OCI-M2 (cell line): Measurements from ENCODE around the gene TXNDC11.

ENCODE experiments used
- DNase-seq: peaks from one replicate; lab custom pipeline; 2025; ENCODE audit not compliant: unreplicated experiment; lab: John Stamatoyannopoulos, UW

Gene TXNDC11

DNA sequence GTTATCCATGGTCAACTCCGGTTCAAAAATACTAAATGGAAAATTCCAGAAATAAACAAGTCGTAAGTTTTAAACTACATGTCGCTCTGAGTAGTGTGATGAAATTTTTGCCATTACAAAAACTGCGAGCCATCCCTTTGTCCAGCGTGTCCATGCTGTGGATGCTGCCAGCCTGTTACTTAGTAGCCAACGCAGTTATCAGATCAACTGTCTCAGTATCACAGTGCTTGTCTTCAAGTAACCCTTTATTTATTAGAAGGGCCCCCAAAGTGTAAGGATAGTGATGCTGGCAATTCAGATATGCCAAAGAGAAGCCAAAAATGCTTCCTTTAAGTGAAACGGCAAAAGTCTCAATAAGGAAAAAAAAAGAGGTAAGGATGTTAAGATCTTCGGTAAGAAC, 50.5 kb downstream of the TXNDC11 start:
- no peak for DNase-seq

DNA sequence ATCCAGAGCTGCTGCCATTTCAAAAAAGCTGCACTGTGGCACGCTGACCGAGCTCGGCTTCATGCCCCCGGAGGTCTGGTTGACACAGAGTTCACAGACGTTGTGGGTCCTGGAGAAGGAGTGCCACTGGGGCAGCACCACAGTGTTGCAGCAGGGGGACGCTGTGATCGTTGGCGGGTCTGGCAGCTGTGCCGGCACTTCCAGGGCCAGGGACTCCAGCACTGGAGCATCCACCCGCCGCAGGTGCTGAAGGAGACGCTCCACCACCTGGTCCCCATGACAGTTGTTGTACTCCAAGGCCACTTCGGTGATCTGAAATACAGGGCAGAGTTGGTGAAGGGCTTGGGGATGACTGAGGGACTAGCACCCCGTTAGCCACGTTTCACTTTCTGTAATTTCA, 50.9 kb downstream of the TXNDC11 start:
- DNase-seq = no peak

DNA sequence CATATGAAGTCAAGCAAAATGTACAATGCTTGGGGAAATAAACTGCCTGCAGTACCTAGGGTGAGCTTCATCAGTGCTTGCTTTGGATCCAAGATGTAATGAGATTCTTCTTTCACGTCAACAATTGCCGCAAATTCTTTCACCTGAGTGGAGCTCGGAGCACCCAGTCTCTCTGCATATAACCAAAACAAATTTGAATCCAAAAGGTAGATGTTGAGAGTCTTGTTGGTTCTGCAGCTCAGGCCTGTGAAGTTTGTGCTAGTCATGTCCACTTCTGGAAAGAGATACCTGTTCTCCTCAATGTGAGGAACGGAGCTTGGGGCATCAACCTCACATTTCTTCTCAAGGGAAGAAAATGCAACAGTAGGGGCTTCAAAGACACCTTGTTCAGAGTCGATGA, 51.4 kb downstream of the TXNDC11 start:
- no peak for DNase-seq

DNA sequence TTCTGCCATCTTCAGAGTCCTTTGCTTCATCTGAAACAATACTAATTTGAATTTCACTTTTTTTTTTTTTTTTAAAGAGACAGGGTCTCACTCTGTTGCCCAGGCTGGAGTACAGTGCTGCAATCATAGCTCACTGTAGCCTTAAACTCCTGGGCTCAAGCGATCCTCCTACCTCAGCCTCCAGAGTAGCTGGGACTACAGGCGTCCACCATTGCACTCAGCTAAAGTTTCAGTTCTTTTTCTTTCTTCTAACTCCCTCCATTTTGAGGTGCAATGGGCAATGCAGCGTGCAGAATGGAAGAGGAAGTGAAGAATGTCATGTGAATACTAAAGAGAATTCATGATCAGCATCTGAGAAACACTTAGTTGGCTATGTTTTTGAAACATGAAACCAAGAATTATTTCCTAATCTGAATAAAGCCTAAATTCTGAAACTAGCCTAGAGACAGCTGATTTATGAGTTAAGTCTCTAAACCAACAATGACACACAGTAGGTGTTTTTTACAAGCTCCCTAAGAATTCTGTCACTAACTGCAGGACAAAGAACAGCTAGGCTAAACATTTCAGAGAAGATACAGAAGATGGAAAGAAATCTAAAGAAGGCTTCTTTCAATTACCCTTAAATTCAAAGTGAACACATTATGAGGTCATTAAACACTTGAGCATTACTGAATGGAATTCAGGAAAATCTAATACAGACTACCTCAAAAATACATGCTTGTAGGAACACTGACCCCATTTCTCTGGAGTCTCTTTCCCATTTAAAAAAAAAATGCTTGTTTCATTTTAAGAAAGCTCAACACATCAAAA, 53.4 kb downstream of the TXNDC11 start:
- DNase-seq = no peak

DNA sequence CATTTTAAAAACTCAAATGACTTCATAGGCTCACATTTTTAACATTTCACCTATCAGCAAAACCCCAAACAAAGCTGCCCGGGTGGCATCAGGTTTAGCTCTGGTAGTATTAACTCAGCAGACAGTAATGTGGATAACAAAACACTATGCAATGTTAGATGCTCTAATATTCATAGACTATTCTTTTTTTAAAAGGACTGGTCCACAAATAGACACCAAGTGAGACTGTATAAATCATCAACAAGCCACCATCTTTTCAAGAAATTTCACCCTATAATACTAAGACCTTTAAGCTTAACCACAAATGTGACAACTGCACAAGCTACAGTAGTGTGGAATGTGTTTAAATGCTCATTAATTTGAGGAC, 54.2 kb downstream of the TXNDC11 start:
- DNase-seq = no peak

DNA sequence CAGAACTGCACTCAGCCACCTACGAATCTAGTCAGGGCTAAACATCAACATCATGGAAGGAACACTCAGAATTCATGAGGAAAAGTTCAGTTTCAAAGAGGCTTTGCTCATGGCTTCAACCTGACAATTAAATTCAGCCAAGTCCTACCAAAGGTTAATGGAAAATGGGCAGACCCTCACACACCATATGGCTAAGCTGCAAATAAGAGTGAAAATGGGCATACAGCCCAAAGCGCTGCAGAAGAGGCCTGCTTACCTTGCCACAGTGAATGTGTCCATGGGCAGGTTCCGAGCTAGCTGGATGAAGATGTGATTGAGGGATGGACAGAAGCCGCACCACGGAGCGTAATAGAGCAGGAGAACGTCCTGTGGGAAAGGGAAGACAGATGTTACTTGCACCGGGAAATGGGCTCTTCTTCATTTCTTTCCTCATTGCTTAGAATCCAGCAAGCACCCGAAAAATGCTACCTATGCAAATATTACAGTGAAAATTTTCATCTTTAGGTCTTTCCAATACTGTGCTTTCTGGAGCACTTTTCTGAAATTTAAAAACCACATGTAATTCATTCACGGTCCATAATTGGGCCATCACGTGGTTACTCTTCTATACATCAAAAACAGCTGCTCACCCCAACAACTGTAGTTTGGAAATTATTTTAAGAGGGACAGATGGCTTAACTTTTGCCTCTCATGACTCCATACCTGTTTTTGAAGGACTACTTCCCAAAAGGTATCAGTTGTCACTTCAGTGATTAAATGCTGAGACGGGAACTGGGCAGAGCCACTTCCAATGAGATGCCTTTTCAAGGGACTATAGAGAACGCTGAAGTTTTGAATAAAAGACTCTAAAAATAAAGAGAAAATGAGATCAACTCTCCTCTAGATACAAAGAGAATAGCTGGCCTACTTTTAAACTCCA, 54.8 kb downstream of the TXNDC11 start:
- DNase-seq = no peak

DNA sequence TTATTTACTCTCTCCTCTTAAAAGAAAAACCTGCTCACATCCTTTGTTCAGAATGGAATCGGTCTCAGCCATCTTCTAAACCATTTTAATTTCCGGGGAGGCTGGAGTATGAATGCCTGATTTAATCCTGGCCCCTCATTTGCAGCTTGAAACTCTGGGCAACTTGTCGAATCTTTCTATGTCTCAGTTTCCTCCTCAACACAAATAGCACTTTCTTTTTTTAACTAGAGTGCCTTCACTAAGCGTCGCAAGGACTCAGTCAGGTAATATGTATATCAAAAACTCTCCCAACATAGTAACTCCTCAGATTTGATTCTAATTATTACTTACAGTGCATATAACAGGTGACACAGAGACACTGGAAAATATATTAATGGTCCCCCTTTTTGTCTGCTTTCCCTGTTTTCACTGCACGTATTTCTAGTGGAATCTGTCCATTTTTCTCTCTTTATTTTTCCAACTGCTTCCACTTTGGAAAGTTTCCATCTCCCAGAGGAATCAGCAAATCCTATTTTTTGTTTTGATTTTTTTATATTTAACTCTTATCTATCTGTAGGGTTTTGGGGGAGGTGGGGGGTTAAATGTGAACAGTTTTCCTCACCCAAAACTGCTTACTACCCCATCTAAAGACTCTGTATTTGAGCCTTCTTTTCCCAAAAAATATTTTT, 55.8 kb downstream of the TXNDC11 start:
- no peak for DNase-seq

DNA sequence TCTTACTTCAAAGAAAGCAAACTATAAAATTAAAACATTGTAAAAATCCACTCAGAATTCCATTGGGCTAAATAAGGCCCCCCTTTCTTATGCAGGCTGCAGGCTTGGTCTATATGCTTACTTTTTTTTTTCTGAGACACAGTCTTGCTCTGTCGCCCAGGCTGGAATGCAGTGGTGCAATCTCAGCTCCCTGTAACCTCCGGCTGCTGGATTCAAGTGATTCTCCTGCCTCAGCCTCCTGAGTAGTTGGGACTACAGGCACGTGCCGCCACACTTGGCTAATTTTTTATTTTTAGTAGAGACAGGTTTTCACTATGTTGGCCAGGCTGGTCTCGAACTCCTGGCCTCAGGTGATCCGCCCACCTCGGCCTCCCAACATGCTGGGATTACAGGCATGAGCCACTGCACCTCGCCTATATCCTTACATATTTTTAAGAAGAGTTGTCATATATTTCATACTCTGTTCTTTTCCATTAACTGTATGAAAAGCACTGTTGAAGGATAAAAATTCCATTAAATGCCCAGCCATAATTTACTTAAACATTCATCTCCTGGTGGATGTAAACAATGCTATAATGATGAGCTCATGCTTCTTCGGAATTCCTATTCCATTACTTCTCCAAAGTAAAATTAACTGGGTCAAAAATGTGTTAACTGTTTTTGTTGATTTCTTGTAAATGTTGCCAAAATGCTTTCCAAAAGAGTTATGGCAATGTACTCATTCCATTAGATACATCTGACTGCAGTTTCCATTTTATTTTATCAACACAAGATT, 56.6 kb downstream of the TXNDC11 start:
- no peak for DNase-seq

DNA sequence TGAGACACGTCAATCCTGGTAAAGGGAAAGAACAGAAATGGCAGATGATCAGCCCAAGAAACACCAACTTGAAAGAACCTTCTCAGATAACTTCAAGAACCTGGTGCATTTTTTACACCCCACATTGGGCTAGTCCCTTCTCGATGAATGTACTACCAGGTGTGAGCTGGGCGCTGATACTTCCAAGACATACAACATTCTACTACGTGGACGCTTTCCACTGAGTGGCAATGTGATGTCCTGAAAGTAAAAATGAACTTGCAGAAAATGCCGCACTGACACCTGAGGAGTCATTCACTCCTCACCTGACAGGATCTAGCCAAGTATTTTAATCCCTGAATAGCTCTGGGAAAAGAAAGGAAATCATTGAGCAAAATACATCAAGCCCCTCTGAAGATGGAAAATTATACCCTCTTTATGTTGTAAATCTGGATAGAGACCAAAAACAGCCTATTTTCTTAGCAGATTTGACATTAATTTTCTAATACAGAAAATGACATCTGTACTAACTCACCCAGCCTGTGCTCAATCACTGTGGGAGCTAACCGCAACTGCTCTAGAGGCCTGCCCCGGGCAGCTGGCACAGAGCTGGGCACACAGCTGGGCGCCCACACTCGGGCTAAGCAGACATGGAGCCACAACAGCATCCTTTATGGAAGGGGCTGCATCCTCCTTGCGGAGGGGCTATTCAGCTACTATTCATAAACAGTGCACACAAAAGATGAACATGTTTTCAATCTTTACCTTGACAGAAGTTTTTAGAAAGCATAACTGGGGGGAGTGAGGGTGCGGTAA, 58.2 kb downstream of the TXNDC11 start:
- DNase-seq = no peak

DNA sequence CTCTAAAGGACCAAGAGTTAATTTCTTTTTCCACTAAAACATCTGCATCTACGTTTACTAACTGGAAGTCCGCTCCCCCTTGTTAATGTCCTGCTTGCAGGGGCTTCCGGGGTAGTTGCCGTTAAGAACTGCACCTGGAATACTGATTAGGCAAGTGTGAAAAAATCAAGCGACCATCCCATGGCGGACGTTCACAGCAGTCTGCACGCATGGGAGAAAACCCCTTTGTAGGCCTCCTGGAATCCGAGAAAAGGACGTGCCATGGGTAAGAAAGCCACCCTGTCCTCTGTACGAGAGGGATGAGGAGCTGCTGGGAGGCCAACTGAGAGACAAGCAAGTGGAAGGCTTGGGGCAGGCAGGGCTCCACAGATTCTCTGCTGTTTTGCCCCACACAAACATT, 59.5 kb downstream of the TXNDC11 start:
- DNase-seq = no peak

DNA sequence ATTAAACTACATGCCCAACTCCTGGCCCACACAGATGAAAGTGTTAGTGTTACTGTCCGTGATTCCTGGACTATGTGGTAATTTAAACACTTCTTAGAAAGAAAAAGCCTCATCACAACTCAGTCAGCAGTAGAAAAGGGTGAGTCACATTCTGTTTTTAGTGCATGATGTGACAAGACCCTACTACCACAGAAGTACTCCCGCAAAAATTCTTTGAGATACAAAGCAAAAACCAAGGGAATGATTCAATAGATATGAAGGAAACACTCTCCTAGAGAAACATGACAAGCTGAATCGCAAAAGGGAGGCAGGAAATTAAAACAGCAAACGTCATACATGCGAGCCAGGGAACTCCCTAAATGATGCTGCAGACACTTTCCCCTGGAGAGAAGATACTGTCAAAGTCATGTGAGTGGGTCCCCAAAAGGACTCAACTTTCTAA, 60.0 kb downstream of the TXNDC11 start:
- DNase-seq = no peak

DNA sequence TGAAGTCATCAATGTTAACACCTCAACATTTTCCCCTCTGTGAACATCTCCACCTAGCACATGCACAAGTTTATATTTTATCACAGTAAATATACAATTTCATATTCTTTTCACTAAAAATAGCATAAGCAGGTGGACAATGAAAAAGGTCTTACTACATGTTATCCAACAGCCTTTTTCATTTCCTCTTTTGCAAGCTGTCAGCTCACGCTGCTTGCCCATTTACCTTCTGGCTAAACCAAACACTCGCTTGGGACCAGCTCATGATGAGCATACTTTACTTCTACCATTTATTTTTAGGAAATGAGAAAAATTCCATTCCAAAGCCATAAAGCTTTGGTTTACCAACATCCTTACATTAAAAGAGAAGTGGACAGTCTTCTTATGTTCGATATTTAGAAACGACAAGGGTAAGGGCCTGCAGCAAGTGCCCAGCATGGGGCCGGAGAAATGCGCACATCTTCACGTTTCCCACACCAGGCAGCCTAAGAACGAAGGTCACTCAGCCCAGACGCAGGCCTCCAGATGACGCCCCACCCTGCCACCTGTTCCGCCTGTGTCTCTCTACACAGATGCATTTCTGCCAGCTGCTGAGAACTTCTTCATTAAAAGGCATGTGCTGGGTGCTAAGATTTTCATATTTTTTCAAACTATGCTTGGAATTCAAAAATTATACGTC, 60.5 kb downstream of the TXNDC11 start:
- no peak for DNase-seq

DNA sequence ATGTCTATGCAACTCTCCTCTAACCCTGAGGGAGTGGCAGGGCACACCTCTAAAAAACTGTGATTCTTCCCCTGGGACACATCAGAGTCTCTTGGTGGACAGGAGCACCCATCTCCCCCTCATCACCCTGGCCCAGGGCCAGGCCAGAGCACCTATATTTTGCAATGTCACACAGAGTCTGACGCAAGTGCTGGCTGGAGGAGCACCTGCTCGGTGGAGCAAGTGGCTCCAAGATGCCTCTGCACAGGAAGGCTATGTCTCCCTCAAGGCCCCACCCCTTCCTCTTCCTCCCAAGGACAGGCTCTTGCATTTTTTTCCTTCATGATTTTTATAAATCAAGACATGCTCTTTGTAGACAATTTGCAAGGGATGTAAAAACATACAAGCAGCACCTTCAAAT, 61.1 kb downstream of the TXNDC11 start:
- DNase-seq = no peak

DNA sequence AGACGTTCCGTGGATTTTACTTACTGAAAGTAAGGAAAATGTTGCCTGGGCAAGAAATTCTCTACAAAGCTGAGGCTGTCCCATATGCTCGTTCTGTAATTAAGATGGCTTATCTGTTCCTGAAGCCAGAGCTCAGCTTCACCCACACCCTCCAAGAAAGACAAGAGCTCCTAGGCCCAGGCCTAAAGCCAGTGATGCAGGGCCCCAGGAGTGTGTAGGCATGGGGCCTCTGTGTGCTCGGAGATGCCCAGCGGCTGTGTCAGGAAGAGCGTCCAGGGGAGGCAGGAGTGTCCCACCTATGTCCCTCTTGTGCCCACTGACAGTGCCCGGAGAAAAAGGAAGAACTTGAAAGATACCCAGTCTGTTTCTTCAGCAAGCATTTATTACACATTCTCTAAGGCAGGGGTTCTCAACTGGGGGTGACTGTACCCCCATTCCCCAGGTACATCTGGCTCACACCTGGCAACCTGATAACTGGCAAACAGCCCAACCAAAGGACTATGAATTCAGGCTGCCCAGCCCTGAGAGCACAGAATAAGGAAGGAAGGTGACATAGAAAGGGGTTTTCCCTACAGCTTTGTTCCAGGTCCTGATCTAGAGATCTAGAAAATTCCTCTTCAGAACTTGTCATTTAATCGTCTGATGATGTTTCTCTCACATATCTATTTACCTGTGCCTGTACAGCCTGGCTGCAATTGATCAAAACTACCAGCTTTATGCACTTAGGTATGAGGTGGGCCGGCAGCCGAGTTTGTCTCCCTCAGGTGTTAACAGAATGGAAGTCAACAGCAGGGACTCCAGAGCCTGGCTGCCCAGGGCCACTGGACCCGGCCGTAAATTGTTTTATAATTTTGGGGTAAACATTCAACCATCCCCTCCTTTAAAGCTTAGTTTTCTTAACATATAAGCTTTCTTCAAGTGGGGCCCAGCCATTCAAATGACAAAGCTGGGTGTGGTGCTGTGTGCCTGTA, 62.4 kb downstream of the TXNDC11 start:
- no peak for DNase-seq

DNA sequence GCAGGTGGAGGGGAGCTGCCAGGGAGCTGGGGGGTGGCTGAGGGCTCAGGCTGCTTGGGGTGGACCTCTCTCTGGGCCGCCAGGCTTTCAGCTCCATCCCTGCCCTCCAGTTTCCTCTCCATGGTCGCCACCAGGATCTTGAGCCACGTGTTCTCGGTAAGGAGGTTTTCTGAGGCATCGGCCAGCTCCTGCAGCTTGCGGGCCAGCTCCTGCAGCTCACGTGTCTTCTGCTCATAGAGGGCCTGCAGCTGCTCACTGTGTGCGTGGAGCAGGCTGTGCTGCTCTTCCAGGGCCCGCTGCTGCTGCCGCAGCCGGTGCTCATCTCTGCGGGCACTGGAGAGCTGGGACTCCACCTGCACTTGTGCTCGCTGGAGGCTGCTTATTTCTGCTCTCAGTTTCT, 63.4 kb downstream of the TXNDC11 start:
- DNase-seq = no peak

DNA sequence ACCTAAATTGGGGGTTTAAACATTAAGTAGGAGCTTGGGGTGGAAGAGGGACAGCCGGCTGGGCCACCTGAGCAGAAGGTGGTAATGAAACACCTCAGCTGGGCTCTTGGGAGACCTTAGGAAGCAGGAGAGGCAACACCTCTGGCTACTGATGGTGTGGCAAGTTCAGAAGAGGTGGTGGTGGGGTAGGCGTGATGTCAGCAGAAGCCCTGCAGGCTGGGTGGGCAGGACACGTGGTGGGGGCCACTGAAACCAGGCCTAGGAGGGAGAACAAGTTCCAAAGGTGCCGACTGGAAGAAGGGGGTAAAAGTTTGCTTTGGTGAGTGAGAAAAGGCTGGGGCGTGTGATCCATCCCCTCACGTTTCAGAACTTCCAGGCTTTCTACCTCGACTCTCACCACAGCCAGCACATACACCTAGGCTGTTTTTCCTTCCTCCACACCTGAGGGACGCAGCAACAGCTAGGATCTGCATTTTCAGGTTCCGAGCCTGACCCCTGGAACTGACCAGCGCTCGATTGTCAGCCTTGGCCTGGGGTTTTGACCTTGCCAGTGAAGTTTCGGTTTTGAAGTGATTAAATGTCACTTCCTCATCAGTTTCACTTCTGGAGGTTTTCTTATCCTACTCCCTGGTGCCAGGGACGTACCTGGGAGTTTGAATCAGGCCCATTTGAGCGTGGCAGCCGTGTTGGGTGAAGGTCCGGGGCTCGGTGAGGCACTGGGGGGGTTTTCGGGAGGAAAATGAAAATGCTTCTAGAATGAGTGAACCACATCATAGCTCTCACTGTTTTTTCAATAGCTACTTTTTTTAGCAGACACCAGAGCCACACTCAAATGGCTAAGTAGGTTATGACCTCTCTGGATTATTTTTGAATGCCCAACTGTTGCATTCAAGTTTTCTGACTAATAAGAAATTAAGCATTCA, 64.4 kb downstream of the TXNDC11 start:
- no peak for DNase-seq

DNA sequence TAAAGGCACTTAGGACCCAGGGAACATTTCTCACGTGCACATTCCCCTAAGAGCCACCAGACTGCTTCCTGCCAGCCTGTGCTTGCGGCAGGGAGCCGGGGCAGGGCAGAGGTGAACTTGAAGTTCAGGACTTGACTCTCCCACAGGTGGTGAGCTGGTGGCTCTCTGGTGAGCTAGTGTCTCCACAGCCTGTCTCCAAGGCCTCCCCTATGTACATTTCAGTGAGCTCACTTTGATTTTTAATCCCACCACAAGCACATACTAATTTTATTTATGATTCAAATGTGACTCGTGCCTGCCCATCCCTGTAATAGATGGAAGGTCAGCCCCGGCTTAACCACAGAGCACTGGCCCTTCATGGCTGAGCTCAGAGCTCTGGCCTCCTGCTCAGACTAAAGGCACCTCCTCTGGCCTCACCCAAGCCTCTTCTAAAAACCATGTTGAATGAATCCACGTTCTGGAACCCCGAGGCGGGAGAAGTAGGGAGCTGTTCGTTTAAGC, 65.2 kb downstream of the TXNDC11 start:
- no peak for DNase-seq
